H1 (cell line): Measurements from ENCODE around the gene CFDP1.

ENCODE experiments used
- CEBPB ChIP-seq: IDR thresholded peaks from 2 replicates; pipeline ENCODE4 v1.6.1; 2012; ENCODE audit warnings: low read depth, low read length
- HDAC2 ChIP-seq, 2 experiments: fragments of 300-600 bp in 1 of 2; sonication (generic) in 1 of 2; IDR thresholded peaks; 2 replicates each; pipeline ENCODE4 v1.6.1; 2011 to 2012; ENCODE audit warnings: low read depth in 2 of 2, low read length in 2 of 2, mild to moderate bottlenecking in 2 of 2, moderate library complexity in 2 of 2, borderline replicate concordance in 1 of 2, inconsistent platforms in 1 of 2
- JUND ChIP-seq: IDR thresholded peaks from 2 replicates; pipeline ENCODE4 v1.6.1; 2011; ENCODE audit warnings: mild to moderate bottlenecking, improper control_type of control experiment, low read length
- NANOG ChIP-seq: IDR thresholded peaks from 2 replicates; pipeline ENCODE4 v1.6.1; 2011; ENCODE audit warnings: low read length, low read depth, mild to moderate bottlenecking, inconsistent platforms; ENCODE audit not compliant: insufficient read depth, poor library complexity, severe bottlenecking
- POLR2AphosphoS5 ChIP-seq: IDR thresholded peaks from 2 replicates; pipeline ENCODE4 v1.6.1; 2011; ENCODE audit warnings: low read depth, low read length
- RBBP5 ChIP-seq: IDR thresholded peaks from 2 replicates; pipeline ENCODE4 v1.7.1; 2012; ENCODE audit warnings: low read depth, mild to moderate bottlenecking, inconsistent platforms, low read length, moderate library complexity, borderline replicate concordance
- TEAD4 ChIP-seq: IDR thresholded peaks from 2 replicates; pipeline ENCODE4 v1.6.1; 2012; ENCODE audit warnings: low read depth, low read length, inconsistent platforms, mixed read lengths
- TF ChIP-seq, protein P1 (sequence below): IDR thresholded peaks from 2 replicates; pipeline ENCODE4 v1.6.1; 2011; ENCODE audit warnings: low read length, improper control_type of control experiment
- TF ChIP-seq, protein P2 (sequence below): IDR thresholded peaks from 2 replicates; pipeline ENCODE4 v1.6.1; 2012; ENCODE audit warnings: low read length, inconsistent platforms

DNA sequence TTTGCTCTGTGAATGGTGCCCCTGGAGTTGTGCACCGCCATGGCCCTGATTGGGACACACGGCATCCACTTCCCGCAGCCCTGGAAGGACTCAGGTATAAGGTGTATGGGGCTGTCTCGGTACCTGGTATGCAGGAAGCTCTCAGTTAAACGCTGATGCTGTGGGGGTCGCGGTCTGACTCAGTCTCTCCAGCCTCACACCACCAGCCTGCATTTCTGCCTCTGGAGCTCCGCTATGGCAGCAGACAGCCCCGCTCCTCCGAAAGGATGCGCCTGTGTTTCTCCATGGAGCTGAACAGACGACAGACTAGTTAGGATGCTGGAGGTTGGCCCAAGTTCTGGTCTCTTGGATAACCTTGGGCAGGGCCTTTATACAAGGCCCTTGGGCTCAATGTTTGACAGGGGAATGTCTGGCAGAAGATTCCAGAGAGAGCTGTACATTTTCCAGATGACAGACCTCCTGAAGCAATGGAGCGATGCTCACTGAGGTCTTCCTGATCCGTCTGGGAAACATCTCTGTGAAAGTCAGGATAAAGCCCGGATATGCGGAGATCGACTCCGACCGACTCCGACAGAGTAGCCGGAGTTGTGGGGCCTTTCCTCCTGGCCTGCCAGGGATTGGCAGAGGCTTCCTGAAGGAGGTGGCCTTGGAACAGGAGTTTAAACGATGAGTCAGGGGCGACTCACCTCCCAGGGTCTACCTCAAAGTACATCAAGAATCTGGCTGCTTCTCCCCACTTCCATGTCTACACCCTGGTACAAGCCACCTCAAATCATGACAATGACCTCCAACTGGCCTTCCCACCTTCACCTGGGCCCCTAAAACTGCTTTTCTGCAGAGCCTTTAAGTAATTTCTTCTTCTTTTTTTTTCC lies 160.0 kb downstream of the CFDP1 start:
- TF ChIP-seq NANOG (no peak), TEAD4 (no peak), HDAC2 (IDR thresholded peaks at IDR 0.05; ENCODE audit: borderline replicate concordance in 1 of 2, low read depth in 2 of 2, low read length in 2 of 2) (no peak), RBBP5 (no peak), JUND (no peak), CEBPB (no peak), POLR2AphosphoS5 (no peak)
- TF ChIP-seq, protein P1, sequence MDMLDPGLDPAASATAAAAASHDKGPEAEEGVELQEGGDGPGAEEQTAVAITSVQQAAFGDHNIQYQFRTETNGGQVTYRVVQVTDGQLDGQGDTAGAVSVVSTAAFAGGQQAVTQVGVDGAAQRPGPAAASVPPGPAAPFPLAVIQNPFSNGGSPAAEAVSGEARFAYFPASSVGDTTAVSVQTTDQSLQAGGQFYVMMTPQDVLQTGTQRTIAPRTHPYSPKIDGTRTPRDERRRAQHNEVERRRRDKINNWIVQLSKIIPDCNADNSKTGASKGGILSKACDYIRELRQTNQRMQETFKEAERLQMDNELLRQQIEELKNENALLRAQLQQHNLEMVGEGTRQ: no peak
- TF ChIP-seq, protein P2, sequence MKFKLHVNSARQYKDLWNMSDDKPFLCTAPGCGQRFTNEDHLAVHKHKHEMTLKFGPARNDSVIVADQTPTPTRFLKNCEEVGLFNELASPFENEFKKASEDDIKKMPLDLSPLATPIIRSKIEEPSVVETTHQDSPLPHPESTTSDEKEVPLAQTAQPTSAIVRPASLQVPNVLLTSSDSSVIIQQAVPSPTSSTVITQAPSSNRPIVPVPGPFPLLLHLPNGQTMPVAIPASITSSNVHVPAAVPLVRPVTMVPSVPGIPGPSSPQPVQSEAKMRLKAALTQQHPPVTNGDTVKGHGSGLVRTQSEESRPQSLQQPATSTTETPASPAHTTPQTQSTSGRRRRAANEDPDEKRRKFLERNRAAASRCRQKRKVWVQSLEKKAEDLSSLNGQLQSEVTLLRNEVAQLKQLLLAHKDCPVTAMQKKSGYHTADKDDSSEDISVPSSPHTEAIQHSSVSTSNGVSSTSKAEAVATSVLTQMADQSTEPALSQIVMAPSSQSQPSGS: no peak
